ENCODE measurements around the gene PAX6. TPM values are rescaled to one million over a fixed set of nuclear protein-coding genes. Genes with fewer than 3 reads are reported as not detected.
"Not testable (repeated sequence)": the region's sequence is repeated elsewhere in the genome, so short reads cannot be mapped to it uniquely, and the experiment has no call there.

Gene PAX6
- total RNA-seq, 1 donor from 2014 or later = 0.46 TPM

GRCh38 chr11:31783252-31783651, 27.9 kb downstream of the PAX6 start:
- intact Hi-C loops (cut with DNase I) = no loop called here
- no peak for DNase-seq (ENCODE audit: low spot score)

GRCh38 chr11:31782257-31782656, 28.9 kb downstream of the PAX6 start:
- no peak for DNase-seq (ENCODE audit: low spot score)

GRCh38 chr11:31780480-31780971, 30.6 kb downstream of the PAX6 start:
- DNase-seq (ENCODE audit: low spot score) = no peak
- intact Hi-C loops (cut with DNase I) = no loop called here

More at GRCh38 chr11:31782257-31782656, 28.9 kb downstream of the PAX6 start:
- intact Hi-C loops (cut with DNase I) = no loop called here

GRCh38 chr11:31780078-31780477, 31.0 kb downstream of the PAX6 start:
- DNase-seq (ENCODE audit: low spot score) = no peak
- intact Hi-C loops (cut with DNase I) = no loop called here

DNA sequence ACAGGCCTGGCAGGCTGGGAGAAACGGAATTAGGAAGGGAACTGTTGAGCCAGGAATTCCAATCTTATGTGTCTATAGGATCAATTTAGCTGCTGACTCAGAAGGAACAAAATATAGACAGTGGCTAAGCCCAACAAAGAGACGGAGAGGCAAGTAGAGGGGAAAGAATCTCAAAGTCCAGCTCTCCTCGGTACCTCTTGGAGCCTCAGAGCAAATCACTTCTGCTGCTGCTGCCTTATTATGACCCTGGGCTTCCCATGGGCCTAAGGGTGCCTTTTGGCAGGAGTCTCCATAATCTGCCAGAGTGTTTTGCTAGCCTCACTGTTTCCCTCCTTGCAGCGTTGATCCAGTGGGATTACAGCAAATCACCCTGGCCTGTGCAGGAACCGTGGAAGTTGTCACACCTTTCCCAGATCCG, 31.7 kb downstream of the PAX6 start:
- intact Hi-C loops (cut with DNase I) = no loop called here
- no peak for DNase-seq (ENCODE audit: low spot score)

GRCh38 chr11:31772412-31772811, 38.7 kb downstream of the PAX6 start:
- intact Hi-C loops (cut with DNase I) = no loop called here
- no peak for DNase-seq (ENCODE audit: low spot score)

- no peak for DNase-seq (ENCODE audit: low spot score)
- intact Hi-C loops (cut with DNase I) = no loop called here
These were observed 41.0 kb downstream of the PAX6 start for GRCh38 chr11:31770011-31770700.

DNA sequence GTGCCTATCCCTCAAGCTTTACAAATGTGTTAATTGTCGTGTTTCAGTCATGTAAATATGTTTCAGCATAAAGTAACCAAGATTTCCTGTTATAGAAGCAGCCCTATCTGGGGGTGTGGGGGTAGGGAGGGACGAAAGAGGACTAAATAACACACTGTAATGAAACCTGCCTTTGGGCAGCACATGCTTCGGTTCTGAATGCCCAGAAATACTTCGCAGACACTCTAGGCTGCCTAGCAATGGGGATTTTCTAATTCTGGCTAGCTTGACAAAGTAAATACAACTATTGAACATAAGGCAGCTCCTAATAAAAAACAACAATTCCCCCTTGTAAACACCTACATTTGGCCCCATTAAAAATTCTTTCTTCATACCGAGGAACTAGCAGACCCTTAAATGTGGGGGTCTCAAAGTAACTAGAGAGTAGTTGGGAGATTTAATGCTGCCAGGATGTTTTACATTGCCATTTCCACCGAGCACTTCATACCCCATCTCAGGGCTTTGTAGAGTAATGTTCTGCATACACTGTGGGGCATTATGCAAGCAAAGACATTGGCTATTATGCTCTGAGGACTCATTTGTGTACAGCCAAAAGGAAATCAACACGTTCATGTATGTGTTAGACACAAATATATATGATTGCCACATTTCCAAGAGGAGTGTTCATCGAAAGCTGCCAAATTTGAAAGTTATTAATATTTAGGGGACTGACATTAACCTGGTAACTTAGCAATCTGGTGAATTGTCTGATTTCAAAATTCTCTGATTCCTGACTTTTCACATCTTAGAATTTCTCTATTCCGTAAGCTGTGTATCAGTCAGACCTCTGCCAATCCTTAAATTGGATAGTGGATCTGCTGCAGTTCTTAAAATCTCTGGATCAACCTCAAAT, 42.1 kb downstream of the PAX6 start:
- intact Hi-C loops (cut with DNase I) = no loop called here
- DNase-seq (ENCODE audit: low spot score) = no peak

GRCh38 chr11:31767685-31768084, 43.4 kb downstream of the PAX6 start:
- intact Hi-C loops (cut with DNase I) = no loop called here
- no peak for DNase-seq (ENCODE audit: low spot score)

GRCh38 chr11:31767066-31767465, 44.1 kb downstream of the PAX6 start:
- intact Hi-C loops (cut with DNase I) = no loop called here
- no peak for DNase-seq (ENCODE audit: low spot score)

GRCh38 chr11:31764766-31765165, 46.4 kb downstream of the PAX6 start:
- DNase-seq (ENCODE audit: low spot score) = no peak
- intact Hi-C loops (cut with DNase I) = no loop called here

DNA sequence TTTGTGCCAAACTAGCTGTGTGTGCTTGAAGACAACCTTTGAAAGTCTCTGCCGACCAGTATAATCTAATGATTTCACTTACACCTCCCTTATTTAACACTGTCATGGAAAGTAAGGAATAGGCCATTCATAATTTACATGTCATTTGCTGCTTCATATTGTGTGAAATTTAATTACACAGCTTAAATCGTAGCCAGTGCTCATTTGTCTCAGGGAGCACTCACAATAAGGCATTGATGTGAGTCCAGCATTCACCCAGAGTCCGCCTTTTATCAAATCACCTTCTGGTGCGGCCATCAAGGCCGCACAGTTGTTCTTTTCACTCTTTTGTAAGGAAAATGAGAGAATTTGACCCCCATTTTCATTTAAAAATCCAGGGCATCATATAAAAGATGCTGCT, 46.9 kb downstream of the PAX6 start:
- intact Hi-C loops (cut with DNase I) = no loop called here

DNA sequence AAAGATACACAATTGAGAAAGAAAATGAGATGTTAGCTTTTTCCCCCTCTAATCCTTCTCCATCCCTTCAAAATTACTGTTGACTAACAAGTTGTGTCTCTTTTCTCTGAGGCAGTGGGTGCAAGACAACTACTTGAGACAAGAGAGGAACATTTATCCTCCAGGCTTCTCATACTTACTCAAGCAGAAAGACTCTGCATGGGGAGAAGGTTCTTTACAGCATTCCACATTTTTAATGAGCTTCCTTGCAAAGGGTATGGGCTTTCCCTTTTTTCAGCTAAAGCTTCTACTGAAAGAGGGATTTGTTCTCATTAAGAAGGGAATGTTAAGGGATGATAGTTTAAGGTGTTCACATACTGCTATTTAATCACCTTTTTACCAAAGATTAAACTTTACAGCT, 47.8 kb downstream of the PAX6 start:
- intact Hi-C loops (cut with DNase I) = no loop called here
- no peak for DNase-seq (ENCODE audit: low spot score)

More for the DNA sequence above, 46.9 kb downstream of the PAX6 start:
- DNase-seq (ENCODE audit: low spot score) = no peak

DNA sequence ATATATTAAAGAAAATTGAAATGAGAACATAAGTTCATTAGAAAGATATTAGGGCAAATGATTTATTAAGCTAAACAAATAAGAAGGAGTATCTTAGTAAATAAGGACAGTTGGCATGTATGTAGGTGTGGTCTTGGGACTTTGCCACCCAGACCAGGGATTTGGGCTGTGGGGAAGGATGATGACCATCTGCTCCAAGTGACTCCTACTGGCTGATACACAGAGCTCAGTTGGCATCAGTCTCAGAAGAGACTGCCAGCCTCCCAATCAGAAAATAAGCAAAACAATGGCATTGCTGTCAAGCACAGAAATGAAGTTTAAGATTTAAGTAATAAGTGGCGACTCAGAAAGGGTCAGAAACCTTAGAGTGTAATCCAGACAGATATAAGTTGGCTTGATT, 49.5 kb downstream of the PAX6 start:
- no peak for DNase-seq (ENCODE audit: low spot score)
- intact Hi-C loops (cut with DNase I) = no loop called here

DNA sequence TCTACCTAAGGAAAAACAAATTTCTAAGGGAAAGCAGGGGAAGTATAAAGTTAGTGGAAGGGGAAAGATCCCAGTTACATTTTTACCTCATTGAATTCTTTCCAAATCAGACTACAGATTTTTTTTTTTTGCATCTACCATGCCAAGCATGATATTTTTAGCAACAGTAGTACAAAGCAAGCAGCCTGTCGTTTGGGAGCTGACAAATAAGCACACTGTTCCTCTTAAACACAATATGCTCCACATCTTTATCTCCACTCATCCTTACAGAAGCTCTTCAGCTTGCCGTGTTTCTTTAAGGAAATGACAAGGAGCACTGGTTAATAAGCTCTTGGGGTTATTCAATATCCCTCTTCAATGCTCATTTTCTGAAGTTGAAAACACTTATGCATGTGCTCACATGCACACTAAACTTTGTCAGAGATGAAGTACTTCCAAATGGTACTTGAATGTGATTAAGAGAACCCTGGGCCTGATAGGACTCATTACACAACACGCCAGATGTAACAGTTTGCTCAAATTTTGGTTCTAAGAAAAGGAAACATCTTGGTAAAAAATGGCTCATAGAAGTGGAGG, 53.8 kb downstream of the PAX6 start:
- DNase-seq (ENCODE audit: low spot score) = no peak
- intact Hi-C loops (cut with DNase I) = no loop called here

- no peak for DNase-seq (ENCODE audit: low spot score)
- intact Hi-C loops (cut with DNase I) = no loop called here
These were observed 63.5 kb downstream of the PAX6 start for GRCh38 chr11:31747581-31747980.

GRCh38 chr11:31740731-31741368, 70.3 kb downstream of the PAX6 start:
- DNase-seq (ENCODE audit: low spot score); intact Hi-C loops (cut with DNase I): not testable (repeated sequence)

- intact Hi-C loops (cut with DNase I) = no loop called here
- no peak for DNase-seq (ENCODE audit: low spot score)
These were observed 71.0 kb downstream of the PAX6 start for GRCh38 chr11:31740131-31740530.
